ENCODE measurements around the gene CYP46A1. TPM values are rescaled to one million over a fixed set of nuclear protein-coding genes. Genes with fewer than 3 reads are reported as not detected.

CYP46A1 gene
- total RNA-seq, 1 experiment from 2014 or later, result 0.59 TPM

- Histone ChIP-seq H2BK15ac (ENCODE audit: low read depth, low read length) (no peak overlapping the region), H4K5ac (ENCODE audit: insufficient read length, low read depth, low read length) (no peak overlapping the region), H3K9ac (ENCODE audit: extremely low read depth, insufficient read length, low read length) (no peak overlapping the region), H2AFZ (ENCODE audit: low read length) (no peak overlapping the region), H3K4me2 (ENCODE audit: insufficient read depth, insufficient read length, low read length) (no peak overlapping the region), H2BK120ac (ENCODE audit: low read depth, low read length, poor library complexity, severe bottlenecking) (no peak overlapping the region), H3K23me2 (ENCODE audit: insufficient read length, low read depth, low read length, poor library complexity, severe bottlenecking) (peaks cover 4% of the 10 kb centered on the region), H3K14ac (ENCODE audit: insufficient read depth, low read length) (no peak overlapping the region), H3K23ac (ENCODE audit: insufficient read length, low read depth, low read length) (no peak overlapping the region), H3K27me3 (ENCODE audit: insufficient read depth, low read length) (no peaks in the 10 kb centered on the region; the same call in 1 of the 2 replicates), H2BK5ac (ENCODE audit: insufficient read length, low read length) (no peak overlapping the region), H2BK12ac (ENCODE audit: insufficient read length, low read depth, low read length) (no peak overlapping the region), H4K20me1 (ENCODE audit: control insufficient read depth, insufficient read depth, insufficient read length) (no peaks in the 10 kb centered on the region), H3K56ac (ENCODE audit: insufficient read length, low read depth, low read length) (no peak overlapping the region), H2AK5ac (ENCODE audit: insufficient read length, low read length) (no peak overlapping the region), H3K4me1 (ENCODE audit: insufficient read depth, low read length) (no peaks in the 10 kb centered on the region), H4K91ac (ENCODE audit: insufficient read length, low read depth, low read length) (no peak overlapping the region), H2BK20ac (ENCODE audit: low read depth, low read length, poor library complexity, severe bottlenecking) (no peak overlapping the region), H4K8ac (replicated peaks; ENCODE audit: insufficient read length, low read depth, low read length) (no peak overlapping the region), H3K4ac (ENCODE audit: low read depth, low read length) (no peak overlapping the region), H3K9me3 (ENCODE audit: control insufficient read depth, low read depth, low read length) (no peaks in the 10 kb centered on the region), H3K79me1 (ENCODE audit: insufficient read depth, low read depth, low read length, poor library complexity, severe bottlenecking) (no peaks in the 10 kb centered on the region), H3T11ph (ENCODE audit: low read length) (no peak overlapping the region), H3K79me2 (ENCODE audit: insufficient read depth, low read length) (no peaks in the 10 kb centered on the region), H3K18ac (ENCODE audit: insufficient read length, low read depth, low read length) (no peak overlapping the region), H3K27ac (ENCODE audit: insufficient read length, low read depth, low read length) (no peak overlapping the region)
- DNase-seq, result no peak
- Mint-ChIP-seq H3K36me3 (ENCODE audit: insufficient read depth in 1 of 3, low read depth in 3 of 3) (no peaks in the 10 kb centered on the region), H3K4me3 (no peak overlapping the region), H3K27ac (peak overlapping the region in 1 of 3 experiments; percentile 31; a peak in 2 of 7 replicates), H3K27me3 (ENCODE audit: low read depth) (peaks cover 34% of the 10 kb centered on the region), H3K9me3 (no peaks in the 10 kb centered on the region), H3K4me1 (peaks cover 6 to 13% of the 10 kb centered on the region in 2 experiments)
- no CpG with 5 or more reads among the region's 6 CpGs for WGBS (ENCODE audit: extremely low coverage, insufficient read length, low lambda C conversion rate)
- TF ChIP-seq CTCF (conservative IDR thresholded peaks at IDR 0.05), result no peak
These were observed 40.8 kb upstream of the CYP46A1 start for GRCh38 chr14:99643343-99643742.

All from H9 (cell line).